Fibroblast of gingiva (primary cell): Measurements from ENCODE around the gene OR2F2.

ENCODE experiments used
- DNase-seq: peaks from one replicate; pipeline ENCODE4 v3.0.0-alpha.2; 2011; ENCODE audit warnings: low read depth

OR2F2 gene

DNA sequence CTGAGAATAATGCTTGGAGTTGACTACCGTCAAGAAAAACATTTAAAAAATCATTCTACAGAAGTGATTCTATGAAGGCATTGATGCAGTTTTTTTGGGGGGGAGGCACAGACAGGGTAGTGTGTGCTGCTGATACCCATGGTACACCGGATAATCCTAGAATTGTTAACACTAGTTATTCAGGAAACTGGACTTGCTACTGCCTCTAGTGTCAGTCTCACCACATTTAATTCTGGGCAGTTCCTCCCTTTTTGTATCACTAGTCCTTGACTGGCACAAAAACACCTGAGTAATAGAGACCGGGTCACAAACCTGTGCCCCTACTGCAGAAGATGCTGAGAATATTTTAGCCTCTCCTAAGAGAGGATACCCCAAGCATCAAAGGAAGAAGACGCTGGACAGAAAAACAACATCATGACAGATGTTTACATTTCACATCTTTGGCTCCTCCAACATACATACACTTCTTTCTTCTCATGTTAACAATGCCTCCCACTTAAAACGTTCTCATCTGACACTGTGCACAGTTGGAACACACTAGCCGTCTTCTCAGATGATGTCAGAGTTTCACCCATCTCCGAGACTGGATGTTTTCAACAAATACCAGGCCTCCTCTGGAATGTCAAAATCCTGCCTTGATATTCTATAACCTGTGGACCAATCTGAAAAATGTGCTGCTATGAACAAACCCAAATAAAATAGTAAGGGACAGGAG lies 19.9 kb upstream of the OR2F2 start:
- DNase-seq, result no peak

DNA sequence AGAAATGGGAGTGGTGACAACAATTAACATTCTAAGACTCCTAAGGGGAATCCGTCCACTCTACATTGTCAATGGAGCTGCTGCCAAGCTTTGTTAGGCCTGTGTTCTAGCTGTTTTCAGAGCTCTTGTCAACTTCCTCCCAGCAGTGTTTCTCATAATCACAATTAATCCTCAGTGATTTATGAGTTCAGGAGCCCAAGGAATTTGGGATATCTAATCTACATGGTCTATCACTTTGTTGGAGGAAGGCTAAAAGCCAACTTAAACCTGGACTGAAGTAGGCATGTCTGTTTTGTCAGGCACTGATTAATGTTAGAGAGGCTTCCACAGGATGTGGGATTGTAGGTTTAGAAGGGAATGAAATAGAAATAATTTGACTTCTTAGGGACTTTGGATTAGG lies 10.2 kb upstream of the OR2F2 start:
- no peak for DNase-seq

DNA sequence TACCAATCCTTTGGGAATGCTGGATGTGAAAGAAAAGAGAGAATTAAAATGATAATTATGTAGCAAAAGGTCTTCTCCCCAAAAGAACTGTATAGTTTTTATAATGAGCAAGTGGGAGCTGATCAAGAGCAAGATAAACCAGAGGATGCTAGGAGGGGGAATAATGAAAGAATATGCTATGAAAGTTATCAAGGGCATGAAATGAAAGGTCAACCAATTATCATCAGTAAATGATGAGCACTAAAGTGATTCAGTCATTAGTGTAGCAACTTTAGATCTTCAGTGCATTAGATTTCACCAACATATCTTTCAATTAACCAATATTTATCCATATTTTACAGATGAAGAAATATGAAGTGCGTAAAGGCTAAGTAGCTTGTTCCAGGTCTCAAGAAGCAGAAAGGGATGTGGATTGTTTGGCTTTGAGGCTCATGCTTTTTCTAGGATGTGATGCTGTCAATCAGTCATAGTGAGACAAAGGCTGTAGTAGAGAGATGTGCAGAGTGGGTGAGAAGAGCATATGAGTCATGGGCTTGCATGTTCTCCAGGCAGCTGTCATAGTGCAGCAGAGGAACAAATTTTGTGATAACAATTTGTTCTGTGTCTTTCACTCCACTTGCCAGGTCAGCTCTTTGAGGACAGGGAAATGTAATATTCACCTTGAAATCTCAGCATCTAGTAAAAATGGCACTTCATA lies 5.7 kb upstream of the OR2F2 start:
- no peak for DNase-seq

DNA sequence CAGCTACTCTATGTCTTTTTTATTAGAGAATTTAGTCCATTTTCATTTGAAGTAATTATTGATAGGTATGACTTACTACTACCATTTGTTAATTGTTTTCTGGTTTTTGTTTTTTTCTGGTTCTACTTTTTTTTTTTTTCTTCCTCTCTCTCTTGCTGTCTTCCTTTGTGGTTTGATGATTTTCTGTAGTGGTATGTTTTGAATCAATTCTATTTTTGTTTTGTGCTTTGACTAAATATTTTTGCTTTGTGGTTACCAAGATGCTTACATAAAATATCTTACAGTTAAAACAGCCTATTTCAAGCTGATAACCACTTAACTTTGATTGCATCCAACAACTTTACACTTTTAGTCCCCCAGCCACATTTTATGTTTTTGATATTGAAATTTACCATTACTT lies 3.3 kb upstream of the OR2F2 start:
- DNase-seq, result peak; percentile 42

DNA sequence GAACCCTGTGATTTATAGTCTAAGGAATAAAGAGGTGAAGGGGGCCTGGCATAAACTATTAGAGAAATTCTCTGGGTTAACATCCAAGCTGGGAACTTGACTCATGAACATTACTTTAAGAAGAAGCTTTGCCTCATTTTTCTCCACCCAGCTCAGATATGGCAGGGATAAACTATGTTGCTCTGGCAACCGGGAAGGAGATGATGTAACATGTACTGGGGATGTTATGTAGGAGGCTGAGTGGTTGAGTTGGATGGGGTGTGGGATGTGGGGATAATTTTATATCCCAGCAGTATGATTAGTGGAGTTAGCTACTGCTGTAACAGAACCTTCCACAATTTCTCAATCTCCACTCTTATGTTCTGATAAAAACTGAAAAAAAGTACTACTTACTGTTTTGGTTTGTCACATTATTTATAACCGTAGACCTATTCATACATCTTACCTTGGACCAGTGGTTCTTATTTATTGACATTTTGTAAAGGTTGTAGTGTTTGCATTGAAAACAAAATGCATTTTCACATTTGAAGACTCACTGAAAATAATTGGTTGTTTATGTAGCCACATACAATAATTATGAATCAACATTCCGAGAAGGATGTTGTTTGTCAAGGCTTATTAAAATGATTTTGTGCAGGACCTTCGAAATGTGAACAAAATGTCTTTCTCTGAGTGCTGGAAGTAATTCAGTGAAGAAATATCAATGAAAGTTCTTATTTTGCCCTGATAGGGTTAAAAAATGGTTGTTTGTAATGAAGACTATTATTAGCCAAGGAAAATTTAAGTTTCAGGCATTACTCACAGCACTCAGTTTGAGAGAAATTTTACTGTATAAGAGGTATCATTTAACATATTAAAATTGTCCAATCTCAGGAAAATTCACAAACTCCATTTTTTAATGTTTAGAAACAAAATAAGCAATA lies 1.3 kb downstream of the OR2F2 start:
- DNase-seq, result peak; percentile 86

DNA sequence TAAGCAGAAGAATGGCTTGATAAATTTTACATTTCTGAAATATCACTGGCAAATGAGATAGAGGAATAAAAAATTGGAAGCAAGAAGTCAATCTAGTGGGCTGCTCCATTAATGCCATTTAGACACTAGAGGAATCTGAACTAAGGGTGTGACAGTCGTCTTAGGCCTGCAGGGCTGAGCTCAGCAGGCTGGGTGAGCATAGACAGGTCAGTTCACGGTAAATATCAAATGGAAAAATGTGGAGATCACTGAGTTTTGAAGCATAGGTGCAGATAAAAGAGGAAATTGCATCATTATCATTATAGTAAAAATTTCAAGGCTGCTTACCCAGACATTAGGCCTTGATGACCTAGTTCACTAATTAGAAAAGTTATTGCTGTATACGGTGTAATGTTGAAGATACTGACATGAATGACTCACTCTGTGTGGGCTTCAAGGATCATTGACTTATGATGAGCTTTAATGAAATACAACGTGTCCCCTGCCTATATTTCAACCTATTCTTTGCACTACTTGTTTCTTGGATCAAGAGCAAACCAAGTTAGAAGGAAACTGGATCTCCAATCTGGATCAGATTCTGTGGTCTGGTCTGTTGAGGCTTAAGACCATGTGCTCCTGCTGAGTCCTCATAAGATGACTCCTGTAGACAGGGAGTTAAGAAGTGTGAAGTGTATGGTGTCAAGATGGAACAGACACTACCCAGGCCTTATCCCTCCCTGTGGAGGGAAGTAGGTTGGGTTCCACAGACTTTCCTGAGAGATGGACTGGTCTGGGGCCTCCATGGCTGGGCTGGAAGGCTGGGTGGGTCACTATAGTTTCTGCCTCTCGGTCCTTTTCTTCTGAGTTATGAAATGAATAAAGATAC lies 3.6 kb downstream of the OR2F2 start:
- DNase-seq, result no peak

DNA sequence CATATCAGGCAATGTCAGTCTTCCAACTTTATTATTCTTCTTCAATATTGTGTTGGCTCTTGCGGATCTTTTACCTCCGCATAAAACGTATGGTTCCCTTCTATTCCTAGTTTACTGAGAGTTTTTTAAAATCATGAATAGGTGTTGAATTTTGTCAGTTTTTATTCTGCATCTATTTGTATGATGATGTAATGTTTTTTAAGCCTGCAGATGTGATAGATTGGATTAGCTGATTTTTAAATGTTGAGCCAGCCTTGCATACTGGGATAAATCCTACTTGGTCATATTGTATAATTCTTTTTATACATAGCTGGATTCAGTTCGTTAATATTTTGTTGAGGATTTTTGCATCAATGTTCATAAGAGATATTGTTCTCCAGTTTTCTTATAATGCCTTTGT lies 10.4 kb downstream of the OR2F2 start:
- DNase-seq, result no peak

DNA sequence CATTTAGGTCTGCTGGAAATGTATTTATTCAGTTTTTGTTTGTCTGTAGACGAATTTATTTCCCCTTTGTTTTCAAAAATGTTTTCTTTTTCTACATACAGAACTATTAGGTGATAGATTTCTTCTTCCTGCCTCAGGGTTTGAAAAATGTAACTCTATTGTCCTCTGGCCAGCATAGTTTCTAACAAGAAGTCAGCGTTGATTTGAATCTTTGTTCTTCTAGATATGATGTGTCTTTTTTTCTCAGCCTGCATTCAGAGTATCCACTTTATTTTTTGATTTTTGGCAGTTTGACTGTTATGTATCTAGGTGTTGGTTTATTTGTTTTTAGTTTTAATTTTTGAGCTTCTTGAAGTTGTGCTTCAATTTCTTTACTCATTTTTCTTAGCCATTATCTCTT lies 12.1 kb downstream of the OR2F2 start:
- DNase-seq, result no peak

DNA sequence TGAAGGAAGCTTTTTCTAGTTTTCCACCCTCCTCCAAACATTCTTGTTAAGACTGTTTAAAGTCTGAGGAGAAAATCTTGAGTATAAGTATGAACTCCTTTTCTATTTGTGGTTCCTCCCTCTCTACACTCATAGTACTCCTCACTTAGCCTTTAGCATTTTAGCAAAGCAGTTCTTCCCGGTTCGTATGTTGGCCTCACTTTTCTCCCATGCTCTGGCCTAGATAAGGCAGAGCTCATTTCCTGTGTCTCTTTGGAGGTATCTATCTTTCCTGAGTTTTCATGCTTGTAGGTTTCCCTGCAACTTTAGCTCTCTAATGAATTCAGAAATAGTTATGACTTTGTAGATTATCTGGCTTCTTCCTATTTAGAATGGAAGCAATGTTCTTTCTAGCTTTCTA lies 13.7 kb downstream of the OR2F2 start:
- no peak for DNase-seq

DNA sequence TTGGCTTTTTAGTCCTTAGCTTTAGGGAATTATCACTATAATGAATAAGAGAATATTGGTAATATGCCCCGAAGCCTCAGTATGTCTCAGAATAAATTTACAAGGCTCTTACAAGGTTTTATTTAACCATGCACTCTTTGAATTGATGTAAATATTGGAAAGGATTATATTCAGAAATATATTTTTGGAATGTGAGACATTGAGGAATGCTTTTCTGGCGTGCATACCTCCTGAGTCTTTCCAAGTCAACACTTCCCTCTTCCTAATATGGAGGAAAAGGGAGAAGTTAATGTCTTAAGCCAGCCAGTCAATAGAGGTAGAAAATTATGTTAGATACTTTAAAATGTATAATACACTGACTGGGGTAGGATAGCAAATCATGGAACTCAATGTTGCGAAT lies 18.4 kb downstream of the OR2F2 start:
- no peak for DNase-seq

DNA sequence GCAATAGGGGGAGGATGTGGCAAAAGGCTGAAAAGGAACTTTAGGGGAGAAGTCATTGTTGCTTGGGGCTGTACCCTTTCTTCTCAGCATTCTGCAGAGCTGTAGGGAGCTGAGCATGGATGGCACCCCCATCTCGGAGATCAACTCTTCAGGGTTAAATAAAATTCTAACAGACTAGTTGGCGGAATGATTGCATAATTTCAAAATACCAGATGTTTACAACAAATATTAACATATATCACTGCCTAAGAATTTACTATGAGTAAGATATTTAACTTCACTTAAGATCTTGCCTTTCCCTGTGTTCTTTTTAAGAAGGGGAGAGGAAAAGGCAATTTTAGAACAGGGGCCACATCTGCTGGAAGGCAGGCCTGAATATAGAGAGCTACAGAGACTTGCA lies 19.1 kb downstream of the OR2F2 start:
- no peak for DNase-seq

DNA sequence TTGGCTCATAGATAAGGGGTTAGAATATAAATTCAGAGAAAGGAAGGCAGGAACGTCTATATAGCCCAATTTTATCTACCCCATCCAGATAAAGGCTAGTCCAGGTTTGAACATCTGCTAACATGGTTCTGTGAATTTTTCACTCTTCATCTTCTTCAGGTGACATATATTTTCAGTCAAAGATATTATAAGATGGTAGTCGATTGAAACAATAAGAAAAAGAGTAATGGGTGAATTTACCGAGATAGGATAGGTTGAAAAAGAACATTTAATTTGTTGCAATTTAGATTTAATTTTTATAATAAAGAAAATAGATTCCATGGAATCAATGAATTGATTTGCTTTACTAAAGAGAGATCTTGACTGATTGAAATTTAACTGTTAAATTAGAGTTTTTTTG lies 19.5 kb downstream of the OR2F2 start, which contains the start of gene OR2F1:
Gene OR2F1, plus strand, starts transcription at position 301 of the 400 bp plus-strand sequence. CDS start 5,127 bp downstream, outside the sequence.
- DNase-seq, result no peak

DNA sequence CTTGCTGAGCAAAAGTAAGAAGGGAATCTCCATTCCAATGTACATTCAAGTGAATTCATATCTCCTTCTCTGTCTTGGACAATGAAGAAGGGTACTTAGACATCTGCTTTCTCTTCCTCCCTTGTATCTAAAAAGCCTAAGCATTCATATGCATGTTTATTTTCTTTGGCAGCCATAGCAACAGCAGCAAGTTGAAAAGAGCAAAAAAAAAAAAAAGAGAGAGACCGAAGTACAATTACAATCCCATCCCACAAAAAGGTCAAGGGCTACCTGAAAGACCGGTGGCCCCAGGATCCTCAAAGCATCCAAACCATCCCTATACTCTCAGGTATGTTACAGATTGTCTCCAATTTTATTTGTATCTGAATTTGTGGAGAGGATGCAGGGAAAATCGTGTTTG lies 23.7 kb downstream of the OR2F2 start:
- peak; percentile 31 for DNase-seq

DNA sequence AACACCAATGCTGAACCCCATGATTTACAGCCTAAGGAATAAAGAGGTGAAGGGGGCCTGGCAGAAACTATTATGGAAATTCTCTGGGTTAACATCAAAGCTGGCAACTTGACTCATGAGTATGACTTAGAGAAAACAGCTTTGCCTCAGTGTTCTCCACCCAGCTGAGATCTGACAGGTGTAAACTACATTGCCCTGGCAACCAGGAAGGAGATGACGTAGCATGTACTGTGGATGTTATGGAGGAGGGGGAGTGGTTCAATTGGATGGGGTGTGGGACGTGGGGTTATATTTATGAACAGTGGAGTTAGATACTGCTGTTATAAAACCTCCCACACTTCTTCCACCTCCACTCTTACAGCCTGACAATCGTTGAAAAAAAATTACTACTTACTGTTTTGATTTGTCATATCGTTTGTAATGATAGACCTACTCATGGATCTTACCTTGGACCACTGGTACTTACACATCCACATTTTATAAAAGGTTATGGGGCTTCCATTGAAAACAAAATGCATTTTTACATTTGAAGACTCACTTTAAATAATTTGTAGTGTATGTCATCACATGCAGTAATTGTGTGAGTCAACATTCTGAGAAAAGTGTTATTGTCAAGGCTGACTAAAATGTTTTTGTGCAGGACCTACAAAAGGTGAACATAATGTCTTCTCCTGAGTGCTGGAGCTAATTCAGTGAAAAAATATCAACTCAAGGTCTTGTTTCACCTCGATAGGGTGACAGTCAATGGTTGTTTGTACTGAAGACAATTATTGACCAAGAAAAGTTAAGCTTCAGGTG lies 26.0 kb downstream of the OR2F2 start:
- DNase-seq, result no peak

DNA sequence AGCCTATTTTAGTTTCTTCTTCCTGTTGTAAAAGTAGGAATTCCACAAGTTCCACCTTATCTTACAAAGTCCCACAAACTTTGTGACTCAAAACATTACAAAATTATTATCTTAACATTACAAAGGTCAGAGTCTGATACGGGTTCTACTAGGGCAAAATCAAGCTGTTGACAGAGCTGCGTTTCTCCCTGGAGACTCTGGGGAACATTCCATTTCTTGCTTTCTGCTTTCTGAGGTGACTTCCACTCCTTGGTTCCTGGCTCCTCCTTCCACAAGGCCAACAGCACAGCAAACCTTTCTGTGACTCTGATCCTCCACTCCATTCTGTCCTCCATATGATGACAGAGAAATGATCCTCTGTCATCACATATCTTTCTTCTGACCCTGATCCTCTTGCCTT lies 30.2 kb downstream of the OR2F2 start:
- DNase-seq, result no peak

DNA sequence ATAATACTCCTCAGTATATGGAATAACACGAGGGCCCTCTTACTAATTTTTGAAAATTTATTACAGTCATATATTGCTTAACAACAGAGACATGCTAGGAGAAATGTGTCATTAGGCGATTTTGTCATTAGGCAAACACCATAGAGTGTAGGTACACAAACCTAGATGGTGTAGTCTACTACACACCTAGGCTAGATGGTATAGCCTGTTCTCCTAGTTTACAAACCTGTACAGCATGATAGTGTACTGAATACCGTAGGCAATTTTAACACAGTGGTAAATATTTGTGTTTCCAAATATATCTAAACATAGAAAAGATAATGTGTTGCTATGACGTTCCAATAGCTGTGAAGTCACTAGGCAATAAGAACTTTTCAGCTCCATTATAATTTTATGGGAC lies 32.4 kb downstream of the OR2F2 start:
- DNase-seq, result no peak

DNA sequence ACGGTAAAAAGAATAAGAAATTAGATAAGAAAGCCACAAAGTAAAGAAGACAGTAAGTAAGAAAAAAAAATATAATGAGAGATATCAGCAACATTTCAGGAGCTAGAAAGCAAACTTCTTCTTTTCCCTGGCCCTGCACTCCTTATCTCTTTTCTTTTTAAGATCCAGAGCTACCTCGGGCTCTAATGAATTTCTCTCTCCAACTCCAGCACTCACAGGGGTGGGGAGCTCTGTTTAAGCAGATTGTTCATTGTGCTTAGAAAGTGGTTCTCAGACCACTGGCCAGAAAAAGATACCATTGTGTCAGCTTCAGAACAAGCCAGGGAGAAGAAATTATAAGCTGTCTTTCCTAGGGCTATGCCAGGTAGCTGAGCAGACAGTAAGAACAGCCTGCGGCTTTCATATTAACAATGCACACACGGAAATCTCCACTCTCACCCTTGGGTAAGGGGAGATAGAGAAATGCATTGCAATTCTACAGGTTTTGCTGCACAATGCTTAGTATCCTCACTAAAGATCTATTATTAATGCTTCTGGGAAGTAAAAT lies 38.9 kb downstream of the OR2F2 start:
- DNase-seq, result no peak

DNA sequence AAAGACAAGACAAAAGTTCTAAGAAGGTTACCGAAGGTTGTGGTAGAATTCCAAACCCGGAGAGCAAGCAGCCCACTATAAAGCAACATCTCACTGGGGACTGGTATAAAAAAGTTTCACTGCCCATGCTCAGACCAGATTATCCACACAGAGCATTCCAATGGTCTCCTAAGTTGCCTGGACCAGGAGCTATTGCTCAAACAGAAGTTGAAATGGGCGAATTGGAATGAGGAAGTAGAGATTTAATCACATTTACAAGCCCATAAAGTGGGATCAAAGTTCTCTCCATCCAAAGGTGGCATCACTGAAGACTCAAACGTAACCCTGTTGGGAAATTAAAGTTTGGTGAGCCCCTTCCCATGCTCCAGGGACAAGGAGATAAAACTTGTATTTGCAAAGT lies 39.4 kb downstream of the OR2F2 start:
- no peak for DNase-seq

DNA sequence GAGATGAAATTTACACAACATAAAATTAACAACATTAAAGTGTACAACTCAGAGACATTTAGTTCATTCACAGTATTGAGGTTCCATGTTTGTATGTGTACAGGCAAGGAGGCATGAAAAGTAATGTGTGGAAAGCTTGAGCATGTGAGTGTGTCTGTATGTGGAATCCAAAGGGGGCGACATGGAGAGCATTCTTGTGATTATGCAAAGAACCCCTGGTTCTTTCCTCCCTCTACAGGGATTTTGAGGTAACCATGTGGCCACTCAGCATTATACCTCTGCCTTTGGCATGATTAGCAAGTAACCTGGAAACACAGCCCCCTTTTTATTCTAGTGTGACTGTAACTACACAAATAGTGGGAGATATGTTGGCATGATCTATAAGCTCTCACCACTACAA lies 40.6 kb downstream of the OR2F2 start:
- no peak for DNase-seq

DNA sequence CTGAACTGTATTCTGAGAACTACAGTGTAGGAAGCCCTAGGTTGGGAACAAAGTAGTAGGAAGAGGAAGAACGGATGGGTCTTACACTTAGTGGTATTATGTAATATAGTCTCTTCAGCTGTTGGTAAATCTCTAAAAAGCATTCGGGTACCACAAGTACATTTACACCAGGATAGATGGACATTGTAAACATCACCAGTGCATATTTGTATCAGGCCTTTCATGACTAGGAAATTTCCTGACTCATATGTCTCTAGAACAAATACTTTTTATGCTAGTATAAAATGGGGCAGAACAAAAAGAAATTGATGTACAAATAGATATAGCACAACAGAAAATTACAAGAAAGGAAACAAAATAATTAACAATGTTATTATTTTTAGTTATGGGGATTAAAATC lies 43.6 kb downstream of the OR2F2 start:
- DNase-seq, result no peak

DNA sequence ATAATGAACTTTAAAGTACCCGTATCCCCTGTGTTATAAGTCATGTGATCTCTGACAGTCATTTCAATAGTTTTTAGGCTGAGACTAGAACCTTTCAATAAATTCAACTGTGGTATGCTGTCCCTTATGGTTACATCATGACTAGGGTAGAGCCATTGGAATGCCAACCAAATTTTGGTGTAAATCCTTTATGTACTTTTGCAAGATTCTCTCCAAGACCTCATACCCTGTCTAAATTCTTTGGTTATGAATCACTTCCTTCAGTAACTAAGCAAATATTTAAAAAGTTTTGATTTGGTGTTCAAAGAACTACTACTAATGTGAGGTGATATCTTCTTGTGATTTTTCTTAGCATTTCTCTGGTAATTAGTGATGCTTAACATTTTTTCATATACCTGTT lies 44.3 kb downstream of the OR2F2 start:
- peak; percentile 51 for DNase-seq
